Retinal pigment epithelial cell (primary cell): ENCODE data around the gene HS1BP3.

Source experiments
- DNase-seq: peaks from one replicate; pipeline ENCODE4 v3.0.0-alpha.2; 2010; ENCODE audit warnings: low read depth
- H3K4me3 ChIP-seq: 2 replicates; pipeline ENCODE4 v1.5.1; 2011; ENCODE audit warnings: mild to moderate bottlenecking, low read length, control low read depth, moderate library complexity
- TF ChIP-seq, protein P1 (sequence below): conservative IDR thresholded peaks from 2 replicates; pipeline ENCODE4 v1.5.1; 2011; ENCODE audit warnings: low read depth, low read length, control low read depth, inconsistent platforms

HS1BP3 gene

DNA sequence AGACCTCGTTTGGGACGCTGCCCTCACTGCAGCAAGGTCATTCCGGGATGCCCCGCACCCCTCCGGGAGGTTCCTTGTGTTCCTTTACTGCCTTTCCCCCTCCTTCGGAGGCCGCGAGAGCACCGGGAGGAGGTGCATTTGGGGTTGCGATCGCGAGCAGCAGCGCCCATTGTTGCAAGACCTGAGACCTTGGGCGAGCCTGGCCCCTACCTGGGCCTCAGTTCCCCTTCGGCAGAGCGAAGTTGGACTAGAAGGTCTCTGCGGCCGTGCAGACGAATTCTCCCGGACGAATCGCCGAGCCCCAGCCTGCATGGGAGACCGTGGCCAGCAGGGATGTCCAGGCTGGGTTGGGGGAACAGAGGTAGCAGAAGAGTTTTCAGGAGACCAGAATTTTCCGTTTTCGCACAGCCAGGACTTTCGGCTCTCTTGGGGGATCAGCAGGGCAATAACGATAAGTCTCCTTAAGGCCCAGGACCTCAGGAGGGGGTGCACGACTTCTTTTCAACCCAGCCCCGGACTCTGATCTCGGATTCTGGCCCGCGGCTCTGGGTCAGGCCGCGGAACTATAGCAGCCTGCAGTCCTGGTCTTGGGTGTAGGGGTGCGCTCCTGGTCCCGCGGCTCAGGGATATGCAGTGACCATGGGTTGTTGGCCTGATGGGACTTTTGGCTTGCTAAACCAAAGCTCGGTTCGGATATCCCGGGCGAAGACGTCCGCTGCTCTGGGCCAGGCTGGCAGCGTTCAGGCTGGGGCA, 18.8 kb upstream of the HS1BP3 start:
- H3K4me3 ChIP-seq = no peak overlapping the region
- DNase-seq = no peak
- TF ChIP-seq, protein P1, sequence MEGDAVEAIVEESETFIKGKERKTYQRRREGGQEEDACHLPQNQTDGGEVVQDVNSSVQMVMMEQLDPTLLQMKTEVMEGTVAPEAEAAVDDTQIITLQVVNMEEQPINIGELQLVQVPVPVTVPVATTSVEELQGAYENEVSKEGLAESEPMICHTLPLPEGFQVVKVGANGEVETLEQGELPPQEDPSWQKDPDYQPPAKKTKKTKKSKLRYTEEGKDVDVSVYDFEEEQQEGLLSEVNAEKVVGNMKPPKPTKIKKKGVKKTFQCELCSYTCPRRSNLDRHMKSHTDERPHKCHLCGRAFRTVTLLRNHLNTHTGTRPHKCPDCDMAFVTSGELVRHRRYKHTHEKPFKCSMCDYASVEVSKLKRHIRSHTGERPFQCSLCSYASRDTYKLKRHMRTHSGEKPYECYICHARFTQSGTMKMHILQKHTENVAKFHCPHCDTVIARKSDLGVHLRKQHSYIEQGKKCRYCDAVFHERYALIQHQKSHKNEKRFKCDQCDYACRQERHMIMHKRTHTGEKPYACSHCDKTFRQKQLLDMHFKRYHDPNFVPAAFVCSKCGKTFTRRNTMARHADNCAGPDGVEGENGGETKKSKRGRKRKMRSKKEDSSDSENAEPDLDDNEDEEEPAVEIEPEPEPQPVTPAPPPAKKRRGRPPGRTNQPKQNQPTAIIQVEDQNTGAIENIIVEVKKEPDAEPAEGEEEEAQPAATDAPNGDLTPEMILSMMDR = no peak

- TF ChIP-seq, protein P1 = no peak
- no peak for DNase-seq
- no peak overlapping the region for H3K4me3 ChIP-seq
These were observed 18.1 kb upstream of the HS1BP3 start for GRCh38 chr2:20668871-20669475.

GRCh38 chr2:20668451-20668850, 17.6 kb upstream of the HS1BP3 start:
- DNase-seq = no peak
- TF ChIP-seq, protein P1 = no peak
- H3K4me3 ChIP-seq = no peak overlapping the region

GRCh38 chr2:20667531-20668401, 16.9 kb upstream of the HS1BP3 start:
- peak overlapping the region; percentile 30 for H3K4me3 ChIP-seq
- no peak for DNase-seq
- TF ChIP-seq, protein P1 = no peak

- TF ChIP-seq, protein P1 = no peak
- DNase-seq = no peak
- H3K4me3 ChIP-seq = peak overlapping the region; percentile 30
These were observed 16.2 kb upstream of the HS1BP3 start for GRCh38 chr2:20667151-20667530.

- DNase-seq = no peak
- peak within 1 kb of the TSS; percentile 30 for H3K4me3 ChIP-seq
- TF ChIP-seq, protein P1 = peak; percentile 3
These were observed 15.6 kb upstream of the HS1BP3 start, which contains the start of gene GDF7 for GRCh38 chr2:20666304-20667150. TSS of gene GDF7 (plus strand) at chr2:20667144. CDS start at chr2:20667240, 96 bp downstream.
